Measurements from ENCODE around the gene ITIH1.

The ITIH1 gene

DNA sequence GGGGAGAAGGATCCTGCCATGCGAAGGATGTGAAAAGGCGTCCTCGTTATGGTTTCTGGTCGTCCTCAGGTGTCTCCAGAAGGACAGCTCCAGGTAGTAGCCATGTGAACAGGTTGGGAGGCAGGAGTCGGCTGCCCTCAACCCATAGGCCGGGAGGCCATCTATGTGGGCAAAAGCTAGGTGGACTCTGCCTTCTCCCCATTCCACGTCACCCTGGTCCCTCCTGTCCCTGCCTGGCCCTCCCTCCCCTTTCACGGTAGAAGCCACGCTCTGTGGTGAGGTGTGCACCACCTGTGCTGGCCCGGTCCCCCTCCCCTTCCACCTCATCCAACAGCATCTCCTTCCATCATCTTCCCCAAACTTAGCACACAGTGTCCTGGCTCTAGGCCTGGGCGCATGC lies 33.5 kb downstream of the ITIH1 start:
- DNase-seq (ENCODE audit: extremely low read depth in 1 of 2, low read depth in 1 of 2) = no peak

DNA sequence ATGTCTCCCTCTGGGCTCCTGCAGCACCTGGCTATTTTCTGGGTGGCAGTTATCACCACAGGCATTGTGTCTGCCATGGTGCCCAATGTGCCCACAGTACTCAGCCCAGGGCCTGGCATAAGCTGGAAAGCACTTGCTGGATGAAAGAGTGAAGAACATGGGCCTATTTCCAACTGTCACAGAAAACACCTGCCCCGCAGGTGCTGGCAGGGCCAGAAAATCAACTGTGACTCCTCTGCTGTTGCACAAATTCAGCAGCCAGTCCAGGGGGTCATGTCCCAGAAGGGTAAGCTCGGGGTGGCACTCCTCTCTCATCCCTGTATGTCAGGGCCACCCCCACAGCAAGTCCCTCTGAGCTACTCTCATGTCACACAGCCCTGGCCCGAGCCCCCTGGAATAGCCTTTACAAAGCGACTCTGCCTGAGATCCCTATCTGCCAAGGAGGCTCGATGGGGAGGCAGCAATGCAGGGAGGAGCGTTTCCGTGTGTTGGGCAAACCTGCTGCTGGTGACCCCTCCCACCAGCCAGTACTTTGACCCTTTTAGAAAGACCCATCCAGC lies 34.1 kb downstream of the ITIH1 start:
- DNase-seq (ENCODE audit: extremely low read depth in 1 of 2, low read depth in 1 of 2) = no peak

DNA sequence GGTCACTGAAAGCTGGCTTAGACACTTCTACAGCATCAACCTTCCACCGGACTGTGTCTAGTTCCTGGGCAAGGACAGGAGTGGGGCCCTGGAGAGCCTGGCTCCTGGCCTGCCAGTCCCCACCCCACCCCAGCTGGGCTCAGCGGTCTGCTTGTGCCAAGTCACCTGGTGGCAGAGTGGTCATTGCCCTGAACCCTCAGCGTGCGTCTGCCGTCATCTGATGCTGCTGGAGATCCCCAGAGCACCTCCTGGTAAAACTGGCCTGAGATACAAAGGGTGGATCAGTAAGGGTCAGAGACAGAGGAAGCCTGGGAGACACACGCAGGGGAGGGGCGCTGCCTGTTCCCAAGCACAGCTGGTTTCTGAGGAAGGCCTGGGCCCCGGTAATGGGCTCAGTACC lies 36.4 kb downstream of the ITIH1 start:
- no peak for DNase-seq (ENCODE audit: extremely low read depth in 1 of 2, low read depth in 1 of 2)

DNA sequence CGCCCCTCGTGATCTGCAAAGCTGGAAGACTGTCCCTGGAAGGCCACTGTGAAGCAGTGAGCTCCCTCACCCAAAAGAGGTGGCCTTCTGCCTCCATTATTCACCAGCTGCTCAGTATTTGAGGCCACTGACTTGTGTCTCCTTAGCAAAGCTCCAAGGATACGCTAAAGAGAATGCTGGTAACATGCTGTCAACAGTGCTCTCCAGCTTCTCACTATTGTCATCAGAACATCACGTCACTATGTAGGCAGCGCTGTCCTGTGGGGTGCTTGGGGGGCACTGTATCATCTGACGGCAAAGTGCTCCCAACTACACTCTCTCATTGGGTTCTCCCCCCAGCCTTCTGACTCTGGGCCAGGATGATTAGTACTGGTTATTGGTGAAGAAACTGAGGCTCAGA lies 38.8 kb downstream of the ITIH1 start:
- no peak for DNase-seq (ENCODE audit: extremely low read depth in 1 of 2, low read depth in 1 of 2)

DNA sequence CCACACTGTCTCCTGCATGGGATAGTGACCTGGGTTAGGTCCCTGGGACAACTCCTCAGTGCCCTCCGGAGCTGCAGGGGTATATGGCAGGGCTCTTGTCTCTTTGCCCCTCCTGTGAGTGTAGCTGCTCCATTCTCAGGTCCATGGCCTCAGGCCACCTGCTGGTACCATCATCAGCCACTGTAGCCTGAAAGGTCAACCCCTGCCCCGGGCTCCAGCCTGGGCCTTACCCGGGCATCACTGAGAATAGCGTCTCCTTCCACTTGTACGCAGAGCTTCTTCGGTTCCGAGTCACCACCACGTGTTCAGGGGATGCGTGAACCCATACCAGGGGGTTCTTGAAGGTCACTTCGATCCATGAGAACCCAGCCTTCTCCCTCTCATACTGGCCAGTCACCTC lies 39.3 kb downstream of the ITIH1 start:
- no peak for DNase-seq (ENCODE audit: extremely low read depth in 1 of 2, low read depth in 1 of 2)

DNA sequence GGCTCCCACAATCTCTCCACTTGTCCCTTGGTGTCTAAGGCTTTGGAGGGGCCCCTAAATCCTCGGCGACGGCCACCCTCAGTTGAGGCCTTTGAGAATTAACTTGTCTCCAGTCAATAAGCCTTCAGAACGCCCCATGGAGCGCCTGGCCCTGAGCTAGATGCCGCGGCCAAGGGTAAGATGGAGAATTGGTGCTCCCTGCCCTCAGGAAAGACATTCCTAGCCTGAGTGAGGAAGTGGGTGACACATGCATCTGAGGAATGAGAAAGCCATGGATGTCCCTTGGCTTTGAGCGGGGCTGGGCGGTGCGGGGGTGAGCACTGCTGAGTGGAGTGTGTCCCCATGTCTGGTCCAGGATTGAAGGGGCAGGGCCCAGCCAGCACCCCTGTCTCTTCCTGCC lies 39.8 kb downstream of the ITIH1 start:
- DNase-seq (ENCODE audit: extremely low read depth in 1 of 2, low read depth in 1 of 2) = no peak

DNA sequence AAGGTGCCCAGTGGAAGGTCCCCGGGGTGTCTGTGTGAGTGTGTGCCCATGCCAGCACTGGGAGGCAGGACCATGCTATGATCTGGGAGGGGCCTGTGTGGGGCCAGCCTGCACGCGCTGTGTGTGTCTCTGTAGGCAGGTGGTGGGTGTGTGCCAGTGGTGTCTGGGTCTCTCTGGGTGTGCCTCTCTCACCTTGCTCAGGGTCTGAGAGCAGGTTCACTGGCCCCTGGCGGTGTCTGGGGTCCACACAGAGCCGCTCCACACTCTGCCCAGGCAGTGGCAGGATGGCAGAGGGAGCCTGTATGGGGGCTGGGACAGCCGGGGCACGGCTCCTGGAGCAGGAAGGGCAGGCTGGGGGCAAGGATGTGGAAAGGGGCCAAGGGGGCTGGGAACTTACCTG lies 40.5 kb downstream of the ITIH1 start:
- DNase-seq (ENCODE audit: extremely low read depth in 1 of 2, low read depth in 1 of 2) = no peak

DNA sequence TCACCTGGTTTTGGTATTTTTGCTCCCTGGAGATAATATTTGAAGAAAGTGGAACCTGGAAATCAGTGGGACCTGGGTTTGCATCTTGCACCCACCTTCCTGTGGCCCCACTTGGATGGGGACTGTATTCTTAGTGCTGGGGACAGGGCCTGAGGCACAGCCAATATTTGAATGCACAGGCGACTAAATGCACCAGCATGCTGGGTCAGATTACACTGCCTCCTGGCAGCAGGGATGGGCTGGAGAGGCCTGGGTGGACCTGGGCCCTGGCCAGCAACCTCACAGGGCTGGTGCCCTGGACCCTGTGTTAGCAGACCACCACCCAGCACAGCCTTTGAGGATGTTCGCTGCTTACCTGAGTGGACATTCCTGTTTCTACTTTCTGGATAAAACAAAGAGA lies 42.5 kb downstream of the ITIH1 start:
- DNase-seq (ENCODE audit: extremely low read depth in 1 of 2, low read depth in 1 of 2) = no peak

DNA sequence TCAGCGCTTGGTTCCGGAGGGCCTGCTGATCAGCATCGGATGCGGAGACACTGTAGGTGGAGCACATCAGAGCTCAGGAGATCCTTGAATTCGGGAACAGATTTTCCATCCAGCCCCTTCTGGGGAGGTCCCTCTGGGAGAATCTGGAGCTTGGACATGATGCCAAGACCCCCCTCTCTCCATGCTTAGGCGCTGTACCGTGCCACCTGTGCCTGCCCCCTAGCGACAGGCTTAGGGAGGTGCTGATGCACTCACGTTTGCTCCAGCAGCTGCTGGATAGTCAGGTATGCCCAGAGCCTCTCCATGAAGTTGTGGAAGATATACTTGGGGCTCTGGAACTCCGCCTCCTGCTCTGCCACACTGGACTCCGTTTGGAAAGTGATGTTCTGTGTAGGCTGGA lies 43.3 kb downstream of the ITIH1 start:
- DNase-seq (ENCODE audit: extremely low read depth in 1 of 2, low read depth in 1 of 2) = no peak

DNA sequence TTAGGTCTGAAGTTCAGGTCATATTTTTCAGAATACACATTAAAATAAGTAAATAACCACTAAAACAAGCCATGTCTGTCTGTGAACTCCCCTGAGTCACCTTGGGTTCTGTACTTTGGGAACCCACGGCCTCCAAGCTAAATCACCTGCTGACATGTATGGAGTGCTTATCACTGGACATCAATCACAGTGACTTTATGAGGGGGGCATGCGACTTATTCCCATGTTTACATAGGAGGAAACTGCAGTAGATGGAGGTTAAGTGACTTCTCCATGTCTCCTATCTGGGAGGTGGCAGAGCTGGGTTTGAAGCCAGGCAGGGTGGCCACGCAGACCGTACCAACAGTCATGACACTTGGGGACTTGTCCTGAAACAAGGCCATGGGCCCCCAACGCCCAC lies 45.0 kb downstream of the ITIH1 start:
- no peak for DNase-seq (ENCODE audit: extremely low read depth in 1 of 2, low read depth in 1 of 2)

DNA sequence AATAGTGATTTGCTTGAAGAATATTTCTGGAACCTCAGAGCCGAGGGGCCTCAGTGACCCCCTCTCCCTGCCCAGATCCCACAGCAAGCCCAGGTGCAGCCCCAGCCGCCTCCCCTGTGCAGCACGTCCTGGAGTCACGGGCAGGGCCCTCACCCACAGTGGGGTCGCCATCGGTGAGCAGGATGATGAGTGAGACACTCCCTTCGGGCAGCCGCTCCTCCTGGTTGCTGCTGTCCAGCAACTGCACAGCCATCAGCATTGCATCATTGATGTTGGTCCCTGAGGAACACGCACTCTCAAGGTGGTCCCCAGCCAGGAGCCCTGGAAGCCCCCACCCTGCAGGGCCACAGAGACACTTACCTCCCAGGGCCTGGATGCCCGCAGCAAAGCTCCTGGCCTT lies 46.6 kb downstream of the ITIH1 start:
- no peak for DNase-seq (ENCODE audit: extremely low read depth in 1 of 2, low read depth in 1 of 2)

DNA sequence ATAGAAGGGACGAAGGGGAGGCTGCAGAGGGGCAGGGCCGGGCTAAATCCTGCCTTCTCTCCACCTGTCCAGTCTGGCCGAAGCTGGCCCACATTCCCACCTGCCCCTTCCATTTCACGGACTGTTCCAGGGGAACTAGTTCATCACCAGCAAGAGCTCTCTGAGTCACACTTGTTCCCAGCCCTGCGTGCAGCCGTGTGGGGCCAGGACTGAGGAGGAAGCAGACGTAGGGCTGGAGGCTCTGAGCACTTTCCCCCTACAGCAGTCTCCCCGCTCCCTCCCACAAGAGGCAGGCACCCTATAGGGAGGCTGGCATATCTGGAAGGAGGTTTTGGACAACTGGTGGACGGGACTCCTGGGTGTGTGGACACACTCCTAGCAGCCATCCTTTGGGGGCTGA lies 50.0 kb downstream of the ITIH1 start:
- no peak for DNase-seq (ENCODE audit: extremely low read depth in 1 of 2, low read depth in 1 of 2)

DNA sequence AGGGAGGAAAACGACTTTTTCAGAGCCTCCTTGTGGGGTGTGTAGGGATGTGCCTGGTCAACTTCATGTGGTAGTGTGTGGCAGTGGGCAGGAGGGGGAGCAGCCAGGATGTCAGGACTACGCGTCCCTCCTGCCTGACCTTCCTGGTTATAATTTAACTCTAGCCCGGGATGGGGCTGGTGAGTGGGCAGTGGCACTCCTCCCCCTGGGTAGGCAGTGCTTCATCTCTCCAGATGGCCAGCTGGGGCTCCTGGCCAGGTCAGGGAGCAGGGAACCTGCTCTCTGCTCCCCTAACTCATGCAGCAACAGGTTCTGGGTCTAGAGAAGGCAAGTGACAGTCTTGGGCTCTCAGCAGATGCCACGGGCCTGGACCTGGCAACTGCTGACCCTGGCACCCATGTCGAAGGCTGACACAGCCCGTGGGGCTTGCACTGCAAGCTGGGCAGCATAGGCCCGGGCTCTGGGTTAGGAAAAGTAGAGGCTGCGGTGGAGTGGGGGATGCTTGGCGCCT lies 50.5 kb downstream of the ITIH1 start:
- no peak for DNase-seq (ENCODE audit: extremely low read depth in 1 of 2, low read depth in 1 of 2)

DNA sequence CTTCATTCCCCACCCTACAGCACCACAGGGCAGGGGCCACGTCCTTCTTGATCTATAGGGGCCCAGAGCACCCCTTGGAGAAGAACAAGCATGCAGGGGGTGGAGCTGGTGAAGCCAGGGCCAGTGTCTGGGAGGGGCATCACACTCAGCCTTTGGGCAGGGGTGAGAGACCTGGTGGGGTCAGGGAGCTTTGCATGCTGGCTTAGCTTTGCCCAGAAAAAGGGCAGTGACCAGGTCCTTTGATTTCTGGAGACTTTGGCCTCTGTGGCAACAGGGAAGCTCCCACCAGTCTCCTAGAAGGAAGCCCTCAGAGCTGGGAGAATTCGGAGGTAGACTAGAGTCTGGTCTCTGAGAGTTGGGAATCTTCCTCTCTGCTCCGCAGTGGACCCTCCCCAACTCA lies 52.1 kb downstream of the ITIH1 start:
- no peak for DNase-seq (ENCODE audit: extremely low read depth in 1 of 2, low read depth in 1 of 2)

DNA sequence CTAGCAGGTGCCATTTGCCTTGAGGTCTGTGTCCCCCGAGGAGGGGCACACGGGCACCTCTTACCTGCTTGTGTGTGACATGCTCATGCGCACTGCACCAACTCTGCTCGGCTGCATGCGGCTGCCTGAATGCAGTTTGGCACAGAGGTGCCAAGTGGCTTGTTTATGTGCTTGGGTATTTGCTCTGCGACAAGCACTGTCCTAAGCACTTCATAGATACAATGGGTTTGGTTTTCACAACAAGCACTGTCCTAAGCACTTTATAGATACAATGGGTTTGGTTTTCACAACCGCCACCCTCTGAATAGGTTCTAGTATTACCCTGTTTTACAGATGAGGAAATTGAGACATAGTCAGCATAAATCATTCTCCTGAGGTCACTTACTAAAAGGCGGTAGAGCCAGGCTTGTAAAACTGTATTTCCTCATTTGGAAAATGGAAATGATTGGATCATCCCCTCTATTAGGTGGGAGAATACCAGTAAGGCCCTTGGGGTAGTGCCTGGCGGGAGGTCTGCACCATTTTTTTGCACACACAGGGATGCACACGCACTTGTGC lies 52.6 kb downstream of the ITIH1 start:
- no peak for DNase-seq (ENCODE audit: extremely low read depth in 1 of 2, low read depth in 1 of 2)

DNA sequence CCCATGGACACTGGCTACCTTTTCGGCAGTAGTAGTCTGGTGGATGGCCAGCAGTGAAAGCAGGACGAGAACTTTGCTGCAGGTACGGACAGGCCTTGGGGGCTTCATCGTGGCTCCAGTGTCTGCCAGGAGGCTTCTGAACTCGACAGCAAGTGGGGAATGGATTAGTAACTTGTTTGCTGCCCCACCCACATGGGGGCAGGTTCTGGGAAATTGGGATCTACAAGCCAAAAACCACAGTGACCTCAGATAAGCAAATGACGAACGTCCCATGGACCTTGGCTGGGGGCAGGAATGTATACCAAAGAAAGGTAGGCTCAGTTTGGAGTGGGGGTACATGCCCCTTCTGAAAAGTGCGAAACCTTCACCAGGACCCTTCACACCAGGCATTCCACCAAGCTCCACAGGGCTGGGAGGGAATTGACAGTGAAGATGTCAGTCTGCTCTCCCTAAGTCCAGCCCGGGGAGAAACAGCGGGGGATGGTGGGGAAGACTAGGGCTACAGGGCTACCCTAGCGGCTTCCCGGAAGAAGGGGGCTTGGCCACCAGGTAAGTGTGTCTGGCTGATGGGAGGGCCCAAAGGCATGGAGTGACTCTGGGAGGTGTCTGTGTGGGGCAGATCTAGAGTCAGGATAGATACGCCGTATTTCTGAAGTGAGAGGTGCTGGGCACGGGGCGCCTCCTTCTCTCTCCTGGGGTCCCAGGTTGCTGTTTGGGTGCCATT lies 53.3 kb downstream of the ITIH1 start, which contains the start of gene ITIH4:
Gene ITIH4, minus strand, starts transcription at position 138 of the 724 bp plus-strand sequence. Its CDS starts 30 bp downstream, at position 108.
- DNase-seq (ENCODE audit: extremely low read depth in 1 of 2, low read depth in 1 of 2) = no peak

DNA sequence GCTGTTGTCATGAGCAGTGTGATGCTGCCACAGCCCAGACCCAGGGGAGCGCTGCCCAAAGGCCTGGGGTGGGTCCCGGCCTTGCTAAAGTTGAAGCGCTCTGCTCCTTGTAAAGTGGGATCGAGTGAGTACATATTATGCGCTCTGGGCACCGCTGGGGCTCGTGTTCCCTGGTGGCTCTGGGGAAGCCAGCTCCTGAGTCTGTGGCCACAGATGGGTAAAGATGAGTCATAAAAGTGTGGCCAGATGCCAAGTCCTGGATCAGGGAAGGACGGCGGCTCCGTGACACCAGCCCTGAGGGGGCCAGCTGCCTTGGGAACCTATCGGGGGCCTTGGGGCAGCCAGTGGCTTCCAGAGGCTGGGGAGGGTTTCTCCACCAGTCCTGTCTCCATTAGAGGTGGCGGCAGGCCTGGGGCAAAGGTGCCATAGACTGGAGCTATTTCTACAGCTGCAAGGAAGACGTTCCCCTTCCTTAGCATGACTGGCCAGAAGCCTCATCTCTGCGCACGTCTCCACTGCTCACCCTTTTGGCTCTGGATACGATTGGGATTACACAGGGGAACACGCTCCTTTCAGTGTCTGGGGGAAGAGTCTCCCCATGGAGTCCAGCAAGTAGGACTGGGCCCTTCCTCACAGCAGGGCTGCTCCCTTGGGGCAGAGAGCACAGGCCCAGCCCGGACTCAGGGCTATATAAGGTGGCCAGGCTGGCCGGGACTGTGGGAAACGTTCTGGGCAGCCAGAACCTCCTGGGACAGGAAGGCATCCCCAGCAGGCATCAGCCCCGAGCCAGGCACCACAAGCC lies 54.3 kb downstream of the ITIH1 start:
- DNase-seq (ENCODE audit: extremely low read depth in 1 of 2, low read depth in 1 of 2) = no peak

DNA sequence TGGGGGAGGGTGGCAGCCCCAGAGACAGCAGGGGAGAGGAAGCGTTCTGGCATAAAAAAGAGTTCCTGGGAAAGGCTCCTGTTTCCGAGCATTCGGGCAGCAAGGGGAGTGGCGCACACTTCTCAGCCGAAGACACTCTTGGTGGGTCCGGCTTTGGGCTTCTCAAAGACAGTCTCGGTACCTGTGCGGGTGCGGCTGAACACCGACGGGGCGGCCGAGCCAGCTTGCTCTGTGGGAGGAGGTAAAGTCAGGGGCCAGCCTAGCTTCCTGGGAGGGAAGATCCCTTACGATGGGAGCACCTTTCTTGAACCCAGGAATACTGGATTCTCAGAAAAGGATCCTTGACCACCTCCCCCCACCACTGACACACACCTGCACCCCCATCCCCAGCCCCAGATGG lies 55.8 kb downstream of the ITIH1 start:
- no peak for DNase-seq (ENCODE audit: extremely low read depth in 1 of 2, low read depth in 1 of 2)

DNA sequence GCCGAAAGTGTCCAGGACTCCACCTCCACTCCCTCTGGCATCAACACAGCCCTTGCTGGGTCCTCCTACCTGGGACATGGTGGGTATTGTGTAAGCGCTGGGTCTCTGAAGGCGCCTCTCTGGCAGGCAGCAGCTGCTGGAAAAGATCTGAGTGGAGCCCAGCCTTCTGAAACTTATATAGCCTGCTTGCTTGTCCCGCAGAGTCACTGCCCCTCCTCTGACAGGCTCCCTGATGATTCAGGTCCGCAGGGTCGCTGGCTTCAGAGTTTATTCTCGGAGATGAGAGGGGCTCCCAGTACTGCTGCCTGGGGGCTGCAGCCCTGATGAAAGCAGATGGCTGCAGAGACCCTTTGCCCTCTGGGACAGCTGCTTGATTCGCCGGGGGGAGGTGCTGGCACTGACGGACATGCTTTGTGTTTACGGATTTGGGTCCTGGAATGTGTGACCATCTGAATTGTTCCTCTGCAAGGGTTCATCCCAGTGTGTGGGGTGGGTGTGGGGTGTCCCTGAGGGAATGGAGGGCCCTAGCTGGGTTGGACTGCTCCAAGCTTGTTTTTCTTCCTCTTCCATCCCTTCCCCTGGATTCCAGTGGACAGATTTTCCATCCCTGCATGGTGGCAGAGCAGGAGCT lies 57.6 kb downstream of the ITIH1 start, which contains the start of gene MUSTN1:
Gene MUSTN1, minus strand, starts transcription at position 149 of the 631 bp plus-strand sequence. Its CDS starts 71 bp downstream, at position 78.
- DNase-seq (ENCODE audit: extremely low read depth in 1 of 2, low read depth in 1 of 2) = no peak

DNA sequence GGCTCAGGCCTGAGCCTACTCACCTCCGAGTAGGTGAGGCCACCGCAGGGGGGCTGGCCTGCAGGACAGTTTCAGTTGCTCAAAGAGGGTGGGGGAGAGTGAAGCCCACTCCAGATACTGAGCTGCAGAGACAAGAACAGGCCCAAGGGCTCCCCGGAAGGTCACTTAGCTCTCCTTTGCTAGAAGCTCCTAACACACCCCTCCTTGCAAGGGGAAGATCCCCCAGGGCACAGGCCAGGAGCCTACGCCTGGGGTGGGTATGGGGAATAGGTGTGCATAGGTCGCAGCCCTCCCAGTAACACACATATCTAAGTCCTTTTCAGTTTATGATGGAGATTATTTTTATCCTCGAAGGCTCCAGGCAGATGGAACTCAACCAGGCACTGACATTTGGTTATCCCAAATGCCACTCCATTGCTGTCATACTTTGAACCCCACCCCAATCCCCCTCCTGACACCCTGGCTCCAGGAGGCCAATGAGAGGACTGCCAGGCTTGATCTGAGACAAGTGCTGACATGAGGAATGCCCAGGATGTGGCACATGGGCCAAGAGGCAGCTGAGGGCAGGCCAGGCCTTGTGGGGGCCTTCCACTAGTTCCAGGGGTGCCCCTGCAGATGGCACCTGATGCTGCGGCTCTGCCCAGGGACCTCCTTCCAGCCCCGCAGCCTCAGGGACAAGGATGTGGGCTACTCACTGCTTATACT lies 58.5 kb downstream of the ITIH1 start:
- DNase-seq (ENCODE audit: extremely low read depth in 1 of 2, low read depth in 1 of 2) = no peak

All from activated CD8-positive, alpha-beta memory T cell treated with anti-CD3 and anti-CD28 coated beads for 1 hour (primary cell).